Fibroblast of lung (primary cell): Measurements from ENCODE around the gene ZNF747.

Source experiments
- CTCF ChIP-seq, 2 donors: IDR thresholded peaks in 1 of 2; conservative IDR thresholded peaks in 1 of 2; 1 replicate in 1 of 2; 2 replicates in 1 of 2; pipeline ENCODE4 v1.5.1; 2011 to 2012; ENCODE audit warnings: low read length in 2 of 2, control low read depth in 1 of 2, inconsistent platforms in 1 of 2, low read depth in 1 of 2, mild to moderate bottlenecking in 1 of 2
- EZH2 ChIP-seq: IDR thresholded peaks from 2 replicates; pipeline ENCODE4 v1.5.1; 2012; ENCODE audit warnings: low read length, control low read depth, mild to moderate bottlenecking; ENCODE audit errors: missing control alignments

GRCh38 chr16:30524575-30525568 is 9.8 kb downstream of the ZNF747 start:
- TF ChIP-seq CTCF (conservative IDR thresholded peaks at IDR 0.05 in 1 of 2, IDR thresholded peaks at IDR 0.05 in 1 of 2; ENCODE audit: low read depth in 1 of 2, low read length in 2 of 2), result no peak
- TF ChIP-seq EZH2, result no peak
